ENCODE results near the gene RRP1B.

RRP1B gene

DNA sequence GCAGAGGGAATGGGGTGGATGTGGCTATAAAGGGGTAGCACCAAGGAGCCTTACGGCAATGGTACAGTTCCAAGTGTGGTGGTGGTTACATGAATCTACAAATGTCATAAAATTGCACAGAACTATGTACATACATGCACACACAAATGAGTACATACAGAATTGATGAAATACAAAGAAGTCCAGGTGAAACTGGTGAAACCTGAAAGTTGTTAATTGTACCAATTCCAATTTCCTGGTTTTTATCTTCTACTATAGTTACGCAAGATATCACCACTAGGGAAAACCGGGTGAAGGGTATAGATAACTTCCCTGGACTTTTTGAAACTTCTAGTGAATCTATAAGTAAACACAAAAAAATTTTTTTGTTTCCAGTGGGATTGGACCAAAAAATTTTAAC lies 19.0 kb upstream of the RRP1B start:
- DNase-seq (ENCODE audit: low read depth, low spot score) = no peak
- TF ChIP-seq, protein P1, sequence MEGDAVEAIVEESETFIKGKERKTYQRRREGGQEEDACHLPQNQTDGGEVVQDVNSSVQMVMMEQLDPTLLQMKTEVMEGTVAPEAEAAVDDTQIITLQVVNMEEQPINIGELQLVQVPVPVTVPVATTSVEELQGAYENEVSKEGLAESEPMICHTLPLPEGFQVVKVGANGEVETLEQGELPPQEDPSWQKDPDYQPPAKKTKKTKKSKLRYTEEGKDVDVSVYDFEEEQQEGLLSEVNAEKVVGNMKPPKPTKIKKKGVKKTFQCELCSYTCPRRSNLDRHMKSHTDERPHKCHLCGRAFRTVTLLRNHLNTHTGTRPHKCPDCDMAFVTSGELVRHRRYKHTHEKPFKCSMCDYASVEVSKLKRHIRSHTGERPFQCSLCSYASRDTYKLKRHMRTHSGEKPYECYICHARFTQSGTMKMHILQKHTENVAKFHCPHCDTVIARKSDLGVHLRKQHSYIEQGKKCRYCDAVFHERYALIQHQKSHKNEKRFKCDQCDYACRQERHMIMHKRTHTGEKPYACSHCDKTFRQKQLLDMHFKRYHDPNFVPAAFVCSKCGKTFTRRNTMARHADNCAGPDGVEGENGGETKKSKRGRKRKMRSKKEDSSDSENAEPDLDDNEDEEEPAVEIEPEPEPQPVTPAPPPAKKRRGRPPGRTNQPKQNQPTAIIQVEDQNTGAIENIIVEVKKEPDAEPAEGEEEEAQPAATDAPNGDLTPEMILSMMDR (IDR thresholded peaks at IDR 0.05; ENCODE audit: low read depth, low read length) = no peak
- in situ Hi-C loops (cut with HindIII; ENCODE audit: low sequenced_read_pairs) = no loop called here
- no peak overlapping the region for H3K4me3 ChIP-seq (ENCODE audit: low read depth, low read length)

DNA sequence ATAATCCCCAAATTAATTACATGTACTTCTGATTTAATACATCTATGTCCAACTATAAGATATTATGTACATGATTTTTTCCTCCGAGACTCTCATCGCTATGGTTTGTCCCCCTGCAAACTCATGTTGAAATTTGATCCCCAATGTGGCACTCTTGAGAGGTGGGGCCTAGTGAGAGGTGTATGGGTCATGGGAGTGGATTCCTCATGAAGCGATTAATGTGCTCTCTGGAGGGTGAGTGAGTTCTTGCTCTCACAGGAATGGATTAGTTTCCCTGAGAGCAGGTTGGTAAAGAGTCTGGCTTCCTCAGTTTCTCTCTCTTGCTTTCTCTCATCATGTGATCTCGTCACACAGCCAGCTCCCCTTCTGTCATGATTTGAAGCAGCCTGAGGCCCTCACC lies 16.2 kb upstream of the RRP1B start:
- in situ Hi-C loops (cut with HindIII; ENCODE audit: low sequenced_read_pairs) = no loop called here
- no peak for DNase-seq (ENCODE audit: low read depth, low spot score)
- H3K4me3 ChIP-seq (ENCODE audit: low read depth, low read length) = no peak overlapping the region
- TF ChIP-seq, protein P1 (IDR thresholded peaks at IDR 0.05; ENCODE audit: low read depth, low read length) = no peak

DNA sequence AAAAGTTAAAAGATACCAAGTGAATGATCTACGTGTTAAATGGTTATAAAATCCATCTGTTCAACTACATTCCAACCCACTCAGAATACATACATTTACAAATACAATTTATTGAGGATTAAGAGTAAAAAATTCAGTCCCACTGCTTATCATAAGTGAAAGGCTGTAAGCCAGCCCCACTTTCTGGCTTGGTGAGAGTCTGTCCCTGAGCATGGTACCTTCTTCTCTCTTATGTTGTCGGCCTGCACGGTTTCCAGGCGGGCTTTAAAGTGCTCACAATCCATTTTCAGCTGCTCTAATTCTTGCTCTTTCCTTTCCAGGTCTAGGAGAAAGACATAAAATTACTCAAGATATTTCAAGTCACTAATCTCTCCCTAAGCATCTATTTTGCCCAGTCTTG lies 15.3 kb upstream of the RRP1B start:
- TF ChIP-seq, protein P1 (IDR thresholded peaks at IDR 0.05; ENCODE audit: low read depth, low read length) = no peak
- H3K4me3 ChIP-seq (ENCODE audit: low read depth, low read length) = no peak overlapping the region
- no peak for DNase-seq (ENCODE audit: low read depth, low spot score)
- in situ Hi-C loops (cut with HindIII; ENCODE audit: low sequenced_read_pairs) = no loop called here

DNA sequence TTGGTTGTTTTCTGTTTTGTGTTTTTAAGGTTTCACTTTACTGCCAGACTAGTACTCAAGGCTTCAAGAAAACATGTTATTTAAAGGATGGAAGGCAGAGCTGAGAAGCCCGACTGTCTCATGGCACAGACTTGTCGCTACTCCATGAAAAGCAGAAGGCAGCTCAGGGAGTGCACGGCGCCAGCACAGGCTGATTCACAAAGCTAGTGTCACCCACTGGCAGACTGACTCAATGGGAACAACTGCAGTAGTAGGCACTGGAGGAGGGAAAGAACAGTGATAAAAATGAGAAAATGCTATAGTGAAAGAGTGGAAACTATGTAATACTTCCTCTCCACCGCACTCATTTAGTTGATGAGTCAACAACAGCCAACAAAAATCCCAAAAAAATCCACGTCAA lies 14.8 kb upstream of the RRP1B start:
- no peak overlapping the region for H3K4me3 ChIP-seq (ENCODE audit: low read depth, low read length)
- peak; percentile 70 for DNase-seq (ENCODE audit: low read depth, low spot score)
- in situ Hi-C loops (cut with HindIII; ENCODE audit: low sequenced_read_pairs) = no loop called here
- TF ChIP-seq, protein P1 (IDR thresholded peaks at IDR 0.05; ENCODE audit: low read depth, low read length) = peak; percentile 3

DNA sequence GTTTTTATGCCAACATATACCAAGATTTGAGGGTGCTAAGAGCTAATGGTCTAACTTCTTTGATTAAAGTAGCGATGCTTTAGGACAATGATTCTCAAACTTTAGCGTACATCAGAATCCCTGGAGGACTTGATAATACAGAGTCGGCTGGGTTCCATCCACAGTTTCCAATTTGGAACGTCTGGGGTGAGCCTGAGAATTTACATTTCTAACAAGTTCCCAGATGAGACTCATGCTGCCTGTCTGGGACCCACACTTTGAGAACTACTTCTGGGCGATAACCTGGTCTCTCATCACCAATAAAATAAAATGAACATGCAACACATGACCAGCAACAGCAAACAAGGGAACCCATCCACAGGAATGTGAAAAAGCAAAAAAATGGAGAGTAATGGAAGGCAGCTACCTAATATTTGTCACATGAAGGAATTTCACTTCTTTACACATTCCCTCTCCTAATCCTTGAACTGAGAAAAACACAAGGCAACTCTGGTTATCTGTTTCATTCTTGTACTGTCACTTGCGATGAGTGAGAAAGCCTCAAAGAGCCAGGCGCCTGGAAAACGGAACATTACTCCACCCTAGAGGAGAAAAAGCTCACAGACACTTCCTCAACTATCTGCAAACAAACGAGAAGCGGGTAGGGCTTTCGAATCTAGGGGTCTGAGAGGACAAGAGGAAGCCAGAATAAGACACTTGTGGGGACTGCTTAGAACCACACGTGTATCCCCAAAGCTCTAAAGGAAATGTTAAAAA lies 14.0 kb upstream of the RRP1B start:
- peak; percentile 86 for DNase-seq (ENCODE audit: low read depth, low spot score)
- H3K4me3 ChIP-seq (ENCODE audit: low read depth, low read length) = no peak overlapping the region
- in situ Hi-C loops (cut with HindIII; ENCODE audit: low sequenced_read_pairs) = no loop called here
- TF ChIP-seq, protein P1 (IDR thresholded peaks at IDR 0.05; ENCODE audit: low read depth, low read length) = peak; percentile 71

DNA sequence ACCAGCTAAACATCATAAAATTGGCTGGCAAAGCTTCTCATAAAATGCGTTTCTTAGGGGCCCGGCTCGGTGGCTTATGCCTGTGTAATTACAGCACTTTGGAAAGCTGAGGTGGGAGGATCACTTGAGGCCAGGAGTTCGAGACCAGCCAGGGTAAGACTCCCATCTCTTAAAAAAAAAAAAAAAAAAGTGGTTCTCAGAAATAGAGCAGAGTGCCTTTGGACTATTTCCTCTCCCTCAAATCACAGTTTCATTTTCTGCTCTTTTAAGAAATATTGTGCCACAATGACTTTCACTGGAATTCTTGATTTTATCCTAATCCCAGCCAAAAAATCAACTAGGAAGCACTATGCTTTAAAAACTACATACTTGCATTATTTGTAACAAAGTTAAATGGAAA lies 13.4 kb upstream of the RRP1B start:
- DNase-seq (ENCODE audit: low read depth, low spot score) = no peak
- TF ChIP-seq, protein P1 (IDR thresholded peaks at IDR 0.05; ENCODE audit: low read depth, low read length) = no peak
- H3K4me3 ChIP-seq (ENCODE audit: low read depth, low read length) = no peak overlapping the region
- in situ Hi-C loops (cut with HindIII; ENCODE audit: low sequenced_read_pairs) = no loop called here
